HG02840 (cell line): ENCODE data around the gene PRDM10.
"Not testable (repeated sequence)": the region's sequence is repeated elsewhere in the genome, so short reads cannot be mapped to it uniquely, and the experiment has no call there.

Experiments used
- ATAC-seq: cut with Tn5 transposase; IDR thresholded peaks from one replicate; pipeline ENCODE4 v1.9.1; 2021; ENCODE audit warnings: mild to moderate bottlenecking, moderate library complexity, moderate number of reproducible peaks; ENCODE audit not compliant: unreplicated experiment, low FRiP score

PRDM10 gene

GRCh38 chr11:129918361-129918760, 84.3 kb downstream of the PRDM10 start:
- no peak for ATAC-seq

- no peak for ATAC-seq
These were observed 85.4 kb downstream of the PRDM10 start for GRCh38 chr11:129917231-129917630.

DNA sequence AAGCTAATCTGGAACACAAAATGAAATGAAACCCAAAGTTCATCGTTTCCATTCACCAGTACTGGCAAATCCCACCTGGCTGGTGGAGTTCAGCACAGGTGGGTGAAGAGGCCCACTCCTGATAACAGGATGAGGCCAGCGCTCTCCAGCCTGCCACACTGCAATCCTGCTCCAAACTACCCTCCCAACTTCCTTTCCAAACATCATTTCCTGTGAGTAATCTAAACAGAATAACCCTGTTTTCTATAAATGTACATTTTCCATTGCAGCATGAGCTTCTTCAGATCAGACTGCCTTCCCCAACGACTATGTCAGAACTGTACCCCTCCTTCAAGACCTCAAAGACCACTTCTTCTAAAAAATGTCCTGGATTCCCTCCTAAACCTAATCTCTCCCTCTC, 91.3 kb downstream of the PRDM10 start:
- no peak for ATAC-seq

GRCh38 chr11:129910360-129910759, 92.3 kb downstream of the PRDM10 start:
- no peak for ATAC-seq

DNA sequence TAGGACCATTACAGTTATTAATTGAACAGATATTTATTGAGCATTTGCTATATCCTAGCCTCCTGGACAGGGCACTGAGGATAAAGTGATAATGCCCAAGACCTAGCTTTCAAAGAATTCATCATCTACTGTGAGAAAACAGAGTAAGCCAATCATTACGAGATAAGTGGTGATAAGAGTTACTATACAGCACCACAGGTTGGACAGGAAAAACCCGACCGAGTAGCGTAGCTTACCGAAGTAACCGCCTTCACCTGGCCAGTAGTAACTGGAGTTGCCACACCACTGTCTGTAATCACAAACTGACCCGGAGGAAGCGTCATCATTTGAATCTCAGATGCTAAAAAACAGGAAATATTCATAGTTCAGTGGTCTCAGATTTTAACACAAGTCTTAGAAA, 97.2 kb downstream of the PRDM10 start:
- no peak for ATAC-seq

DNA sequence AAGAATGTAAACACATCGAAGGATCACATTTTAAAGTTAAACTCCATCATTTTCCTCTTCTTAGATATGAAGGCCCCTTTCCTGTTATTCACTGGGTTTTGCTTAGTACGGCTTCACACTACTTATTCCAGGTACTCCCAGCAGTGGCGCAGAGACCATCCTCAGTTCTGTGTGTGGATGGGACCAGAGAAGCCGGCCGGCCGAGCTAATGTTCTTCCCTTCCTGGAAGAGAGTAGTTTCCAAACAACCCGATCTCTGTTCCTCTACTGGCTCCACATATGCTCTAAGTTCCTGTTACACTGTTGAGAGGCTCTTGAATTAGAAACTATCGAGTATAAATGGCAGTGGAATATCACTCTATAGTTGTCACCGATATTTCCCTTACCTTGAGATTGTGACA, 106.6 kb downstream of the PRDM10 start:
- no peak for ATAC-seq

DNA sequence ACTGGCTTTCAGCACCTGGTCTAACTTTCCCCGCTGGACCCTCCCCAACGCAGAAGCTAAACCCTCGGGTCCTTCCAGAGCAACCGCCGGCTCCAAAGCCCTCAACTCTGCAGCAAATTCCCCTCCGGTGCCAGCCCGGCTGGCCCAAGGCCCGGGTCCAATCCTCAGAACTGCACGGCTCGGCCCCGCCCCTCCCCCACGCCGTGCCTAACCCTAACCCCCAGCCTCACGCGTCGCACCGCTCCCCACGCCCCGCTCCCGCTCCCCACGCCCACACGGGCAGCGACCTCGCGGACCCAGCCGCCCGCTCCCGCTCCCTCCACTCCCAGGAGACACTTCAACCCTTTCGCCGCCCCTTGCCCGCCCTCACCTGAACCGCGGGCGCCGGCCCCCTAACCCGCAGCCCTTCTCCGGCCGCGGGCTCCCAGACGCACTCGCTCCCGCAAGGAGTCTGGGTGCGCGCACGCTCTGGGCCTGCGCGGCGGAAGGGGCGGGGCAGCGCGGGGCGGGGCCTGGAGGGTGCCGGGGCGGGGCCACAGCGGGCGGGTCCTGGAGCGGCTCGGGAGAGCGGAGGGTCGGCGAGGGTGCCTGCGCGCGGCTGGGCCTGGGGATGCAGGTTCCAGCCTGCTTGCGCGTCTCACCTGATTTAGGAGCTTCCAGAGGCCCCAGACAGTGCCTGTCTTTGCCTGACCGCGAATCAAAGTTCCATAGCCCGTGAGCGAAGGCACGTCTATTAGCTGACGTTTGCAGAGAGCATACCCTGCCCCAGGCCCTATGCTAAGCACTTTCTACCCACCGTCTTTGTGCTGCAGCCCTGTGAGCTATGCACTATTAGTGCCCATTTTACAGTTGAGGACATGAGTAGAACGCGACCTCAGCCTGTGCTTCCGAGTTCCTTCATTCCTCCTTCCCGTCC, 107.3 kb downstream of the PRDM10 start, which contains the start of gene NFRKB:
Gene NFRKB (minus strand): TSS at position 453 of the 916 bp plus-strand sequence. CDS start 2,729 bp downstream, outside the sequence.
- peak; percentile 93 for ATAC-seq

- peak; percentile 9 for ATAC-seq
These were observed 108.1 kb downstream of the PRDM10 start for GRCh38 chr11:129894278-129895125.

DNA sequence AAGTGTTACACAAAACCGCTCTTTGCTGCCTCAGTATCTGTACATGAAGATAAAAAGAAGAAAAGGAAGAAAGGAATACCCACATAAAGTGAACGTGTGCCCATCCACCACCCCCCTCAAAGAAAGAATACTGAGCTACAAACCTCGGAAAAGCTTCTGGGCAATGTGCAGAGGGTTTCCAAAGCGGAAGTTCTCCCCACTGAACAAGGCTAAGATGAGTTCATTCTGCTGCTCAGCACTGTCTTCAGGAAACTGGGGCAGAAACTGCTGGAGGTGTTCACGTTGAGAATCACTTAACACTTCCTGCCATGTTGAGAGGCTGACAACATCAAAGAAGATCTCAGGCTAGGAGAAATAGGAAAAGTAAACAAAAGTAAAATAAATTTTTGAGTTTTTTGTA, 114.2 kb downstream of the PRDM10 start:
- ATAC-seq = no peak

- no peak for ATAC-seq
These were observed 117.3 kb downstream of the PRDM10 start for GRCh38 chr11:129885381-129885780.

- ATAC-seq = no peak
These were observed 118.1 kb downstream of the PRDM10 start for GRCh38 chr11:129884581-129884980.

DNA sequence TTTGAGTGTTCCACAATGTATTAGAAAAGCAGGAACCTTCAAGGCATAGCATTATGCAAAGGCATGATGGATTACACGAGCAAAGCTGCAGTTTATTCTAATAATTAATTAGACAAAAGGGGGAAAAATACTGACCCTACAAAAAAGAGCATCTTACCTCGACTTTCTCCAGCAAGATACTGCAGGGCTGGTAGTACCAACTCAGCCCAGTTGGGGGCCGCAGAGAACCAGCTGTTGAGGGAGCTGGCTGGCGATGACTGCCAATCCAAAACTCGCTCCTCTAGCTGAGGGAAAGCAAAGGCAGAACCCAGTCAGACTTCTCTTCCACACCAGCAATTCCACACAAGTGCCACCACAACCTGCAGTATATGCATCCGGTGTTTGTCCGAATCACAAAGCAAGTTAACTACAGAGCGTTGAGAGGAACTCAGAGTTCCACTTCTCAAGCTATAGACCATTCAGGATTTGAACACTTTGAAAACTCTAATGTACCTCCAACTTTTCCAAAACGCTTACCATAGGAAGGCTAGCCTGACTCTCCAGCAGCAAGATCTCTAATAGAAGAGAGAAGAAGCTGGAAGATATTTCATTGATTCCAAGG, 121.0 kb downstream of the PRDM10 start:
- ATAC-seq = no peak

DNA sequence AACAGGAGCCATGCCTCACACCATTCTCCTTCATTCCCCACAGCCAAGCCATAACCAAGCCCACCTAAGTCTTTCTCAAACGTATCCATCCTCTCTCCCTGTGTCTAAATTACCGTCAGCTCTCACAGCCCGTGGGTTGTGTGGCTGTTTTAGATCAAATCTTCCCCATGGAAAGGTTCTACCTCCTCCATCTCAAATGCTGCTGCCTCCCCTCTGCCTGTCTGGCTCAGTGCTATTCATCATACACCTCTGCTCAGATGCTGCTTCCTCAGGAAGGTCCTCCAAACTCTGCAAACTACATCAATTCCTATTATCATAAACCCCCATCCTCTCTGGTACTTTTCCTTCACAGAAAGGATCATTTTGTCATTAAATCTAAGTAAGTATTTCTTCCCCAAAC, 122.3 kb downstream of the PRDM10 start:
- ATAC-seq = no peak

- no peak for ATAC-seq
These were observed 130.7 kb downstream of the PRDM10 start for GRCh38 chr11:129871914-129872313.

GRCh38 chr11:129868626-129869025, 134.0 kb downstream of the PRDM10 start:
- not testable (repeated sequence) for ATAC-seq

GRCh38 chr11:129866311-129866710, 136.3 kb downstream of the PRDM10 start:
- ATAC-seq = no peak

GRCh38 chr11:129865701-129866100, 136.9 kb downstream of the PRDM10 start:
- no peak for ATAC-seq

DNA sequence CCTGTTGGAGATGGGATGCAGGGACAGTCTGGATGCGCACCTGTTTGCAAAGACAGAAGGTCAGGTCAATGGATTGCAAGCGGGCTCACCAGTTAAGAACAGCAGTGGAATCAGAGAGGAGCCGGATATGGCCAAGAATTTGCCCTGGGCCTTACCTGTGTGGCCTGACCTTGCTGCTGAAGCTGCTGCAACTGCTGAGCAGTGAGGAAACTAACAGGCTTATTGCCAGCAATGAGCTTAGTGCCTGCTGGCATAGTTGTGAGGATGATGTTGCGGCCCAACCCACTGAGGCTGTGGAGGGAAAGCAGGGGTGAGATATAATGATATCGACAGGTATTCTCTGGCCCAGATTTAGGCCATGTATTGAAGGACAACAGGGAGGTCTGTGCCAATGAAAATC, 137.8 kb downstream of the PRDM10 start:
- ATAC-seq = no peak

DNA sequence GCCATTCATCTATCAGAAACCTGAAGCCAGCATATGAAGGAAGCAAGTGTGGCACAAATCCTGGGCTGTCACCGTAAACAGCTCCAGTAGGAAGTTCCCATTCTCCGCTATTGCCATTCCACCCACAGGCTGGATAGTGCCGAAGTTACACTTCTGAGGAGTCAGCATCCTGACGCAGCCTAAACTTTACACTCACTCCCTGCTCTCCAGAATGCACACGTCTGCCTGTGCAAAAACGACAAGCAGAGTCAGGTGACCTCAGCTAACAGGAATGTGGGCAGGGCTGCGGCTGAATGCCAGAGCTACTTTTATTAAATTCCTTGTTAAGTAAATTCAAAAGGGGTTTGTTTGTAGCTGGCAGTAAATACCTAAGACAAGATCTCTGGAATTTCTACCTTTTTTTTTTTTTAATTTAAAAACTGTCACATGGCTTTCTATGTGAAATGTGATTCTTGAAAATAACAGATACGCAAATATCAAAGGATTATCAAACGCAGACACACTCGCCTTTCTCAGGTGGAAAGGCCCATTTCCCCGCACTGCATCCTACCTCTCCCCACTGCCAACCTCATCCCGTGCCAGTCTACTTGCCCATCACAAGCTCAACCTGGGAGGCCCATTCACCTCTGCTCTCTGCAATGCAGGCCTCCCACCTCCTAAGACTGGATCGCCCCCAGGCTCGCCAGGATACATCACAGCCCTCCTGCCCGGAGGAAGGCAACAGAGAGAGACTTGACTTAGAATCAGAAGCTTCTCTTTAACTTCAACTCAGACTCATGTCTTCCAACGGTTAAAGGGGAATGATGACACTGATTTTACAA, 140.7 kb downstream of the PRDM10 start:
- ATAC-seq = no peak

DNA sequence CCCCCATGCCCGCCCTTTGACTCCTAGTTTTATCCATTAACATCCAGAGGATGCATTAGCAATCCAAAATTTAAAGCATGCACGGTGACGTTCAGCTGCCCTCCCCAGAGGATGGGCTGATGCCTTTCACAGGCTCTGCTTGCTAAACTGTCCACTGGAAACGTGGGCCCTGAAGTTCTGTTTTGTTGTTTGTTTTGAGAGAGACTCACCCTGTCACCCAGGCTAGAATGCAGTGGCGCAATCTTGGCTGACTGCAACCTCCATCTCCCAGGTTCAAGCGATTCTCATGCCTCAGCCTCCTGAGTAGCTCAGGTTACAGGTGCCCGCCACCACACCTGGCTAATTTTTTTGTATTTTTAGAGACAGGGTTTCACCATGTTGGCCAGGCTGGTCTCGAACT, 146.6 kb downstream of the PRDM10 start:
- ATAC-seq = no peak
